IPS-18a (cell line): ENCODE measurements around the gene MYO5C.

Source experiments
- H3K27ac ChIP-seq: one replicate; pipeline ENCODE4 v1.5.1; 2013; ENCODE audit warnings: low read length
- H3K27me3 ChIP-seq: one replicate; pipeline ENCODE4 v1.6.1; 2013; ENCODE audit warnings: mild to moderate bottlenecking, low read length; ENCODE audit not compliant: control insufficient read depth, insufficient read depth
- H3K36me3 ChIP-seq: one replicate; pipeline ENCODE4 v1.6.1; 2013; ENCODE audit warnings: low read depth, low read length; ENCODE audit not compliant: control insufficient read depth
- H3K4me1 ChIP-seq: one replicate; pipeline ENCODE4 v1.6.1; 2013; ENCODE audit warnings: low read depth, low read length; ENCODE audit not compliant: control insufficient read depth
- H3K4me3 ChIP-seq: one replicate; pipeline ENCODE4 v1.5.1; 2013; ENCODE audit warnings: low read length
- H3K9ac ChIP-seq: one replicate; pipeline ENCODE4 v1.6.1; 2013; ENCODE audit warnings: mild to moderate bottlenecking, low read length, moderate library complexity
- H3K9me3 ChIP-seq: one replicate; pipeline ENCODE4 v1.6.1; 2013; ENCODE audit warnings: low read depth, low read length; ENCODE audit not compliant: control insufficient read depth

Gene MYO5C

DNA sequence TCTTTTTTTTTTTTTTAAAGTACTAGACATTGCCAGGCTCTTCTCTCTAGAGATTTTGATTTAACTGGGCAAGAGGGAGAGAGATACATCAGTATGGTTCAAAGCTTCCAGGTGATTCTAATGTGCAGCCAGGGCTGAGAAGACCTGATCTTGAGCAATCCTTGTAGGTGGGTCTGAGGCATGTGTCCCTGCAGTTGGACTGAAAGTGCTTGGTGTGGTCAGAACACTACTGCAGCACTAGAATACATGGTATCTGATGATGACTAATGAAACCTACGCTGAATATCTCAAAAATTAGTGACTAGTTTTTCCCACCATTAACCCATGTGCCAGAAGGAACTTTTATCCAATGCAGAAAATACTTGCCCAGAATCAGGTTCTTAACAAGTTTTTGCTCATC, 34.4 kb upstream of the MYO5C start:
- Histone ChIP-seq H3K27ac (no peak overlapping the region), H3K9ac (no peak overlapping the region)

GRCh38 chr15:52329150-52329549, 33.5 kb upstream of the MYO5C start:
- peaks cover 3% of the 10 kb centered on the region for H3K4me1 ChIP-seq
- H3K9me3 ChIP-seq, result no peaks in the 10 kb centered on the region
- H3K27me3 ChIP-seq, result no peaks in the 10 kb centered on the region
- H3K9ac ChIP-seq, result no peak overlapping the region
- H3K27ac ChIP-seq, result no peak overlapping the region
- H3K36me3 ChIP-seq, result no peaks in the 10 kb centered on the region
- no peak overlapping the region for H3K4me3 ChIP-seq

More for the DNA sequence above, 34.4 kb upstream of the MYO5C start:
- Histone ChIP-seq H3K27me3 (no peaks in the 10 kb centered on the region), H3K36me3 (no peaks in the 10 kb centered on the region), H3K9me3 (no peaks in the 10 kb centered on the region), H3K4me3 (no peak overlapping the region), H3K4me1 (peaks cover 3% of the 10 kb centered on the region)

DNA sequence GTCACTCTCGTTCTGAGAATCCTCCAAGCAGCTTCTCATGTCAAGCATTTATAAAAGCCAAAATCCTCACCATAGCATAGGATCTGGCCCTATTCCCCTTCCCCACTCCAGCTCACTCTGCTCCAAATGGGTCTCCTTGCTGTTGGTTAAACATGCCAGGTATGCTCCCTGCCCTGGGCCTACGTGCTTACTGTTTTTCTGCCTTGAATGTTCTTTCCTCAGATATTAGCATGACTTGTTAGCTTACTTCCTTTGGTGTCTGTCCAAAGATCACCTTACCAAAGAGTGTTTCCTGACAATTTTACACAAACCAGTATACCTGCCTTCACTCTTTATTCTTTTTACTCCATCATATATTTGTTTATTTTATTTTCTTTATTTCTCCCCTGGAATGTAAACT, 33.1 kb upstream of the MYO5C start:
- H3K27me3 ChIP-seq, result no peaks in the 10 kb centered on the region
- H3K9me3 ChIP-seq, result no peaks in the 10 kb centered on the region
- H3K9ac ChIP-seq, result no peak overlapping the region
- no peak overlapping the region for H3K4me3 ChIP-seq
- H3K27ac ChIP-seq, result no peak overlapping the region
- no peaks in the 10 kb centered on the region for H3K36me3 ChIP-seq
- peaks cover 3% of the 10 kb centered on the region for H3K4me1 ChIP-seq

DNA sequence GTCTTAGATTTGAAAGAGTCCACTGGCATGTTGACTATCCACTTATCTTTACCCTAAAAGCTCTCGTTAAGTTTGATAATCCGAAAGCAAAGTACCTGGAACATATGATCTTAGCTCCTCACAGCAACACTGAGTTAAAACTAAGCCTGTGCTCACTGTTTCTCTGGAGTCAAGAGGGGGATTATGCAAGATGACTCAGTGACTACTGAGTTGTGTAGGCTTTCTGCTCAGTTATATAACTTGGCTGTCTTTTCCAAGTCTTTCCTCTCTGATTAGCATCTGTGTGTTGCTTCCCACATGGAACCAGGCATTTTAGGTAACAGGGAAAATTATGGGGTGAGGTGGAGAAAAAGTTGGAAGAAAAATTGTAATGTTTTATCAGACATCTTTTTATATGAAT, 31.2 kb upstream of the MYO5C start:
- no peaks in the 10 kb centered on the region for H3K36me3 ChIP-seq
- H3K4me1 ChIP-seq, result peaks cover 3% of the 10 kb centered on the region
- H3K27me3 ChIP-seq, result no peaks in the 10 kb centered on the region
- no peak overlapping the region for H3K4me3 ChIP-seq
- no peak overlapping the region for H3K9ac ChIP-seq
- no peaks in the 10 kb centered on the region for H3K9me3 ChIP-seq
- H3K27ac ChIP-seq, result no peak overlapping the region

GRCh38 chr15:52324109-52324508, 28.5 kb upstream of the MYO5C start:
- no peak overlapping the region for H3K27ac ChIP-seq
- H3K4me1 ChIP-seq, result no peaks in the 10 kb centered on the region
- H3K9me3 ChIP-seq, result no peaks in the 10 kb centered on the region
- H3K27me3 ChIP-seq, result no peaks in the 10 kb centered on the region
- H3K4me3 ChIP-seq, result no peak overlapping the region
- no peak overlapping the region for H3K9ac ChIP-seq
- H3K36me3 ChIP-seq, result no peaks in the 10 kb centered on the region

- H3K9ac ChIP-seq, result no peak overlapping the region
- no peak overlapping the region for H3K4me3 ChIP-seq
- H3K4me1 ChIP-seq, result no peaks in the 10 kb centered on the region
- peaks cover 4% of the 10 kb centered on the region for H3K36me3 ChIP-seq
- H3K27me3 ChIP-seq, result no peaks in the 10 kb centered on the region
- no peaks in the 10 kb centered on the region for H3K9me3 ChIP-seq
- no peak overlapping the region for H3K27ac ChIP-seq
Measured at GRCh38 chr15:52318729-52319500, 23.3 kb upstream of the MYO5C start.

DNA sequence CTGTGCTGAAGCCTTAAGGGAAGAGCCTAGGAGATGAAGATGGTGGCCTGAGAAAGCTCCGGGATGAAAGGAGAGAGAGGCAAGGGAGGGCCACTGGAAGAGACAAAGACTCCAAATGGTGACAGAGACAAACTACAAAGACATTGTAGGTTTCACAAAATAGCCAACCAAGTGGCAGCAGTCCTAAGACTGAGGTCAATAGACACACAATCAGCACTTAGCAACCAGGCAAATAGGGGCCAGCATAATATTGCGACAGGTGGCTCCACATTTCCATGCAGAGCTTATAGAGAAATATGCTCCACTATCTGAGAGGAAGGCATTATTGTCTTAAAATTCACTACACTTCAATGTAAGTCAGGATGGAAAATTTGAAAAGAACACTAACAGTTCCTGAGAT, 22.1 kb upstream of the MYO5C start:
- H3K4me3 ChIP-seq, result no peak overlapping the region
- H3K9me3 ChIP-seq, result no peaks in the 10 kb centered on the region
- H3K4me1 ChIP-seq, result no peaks in the 10 kb centered on the region
- H3K27me3 ChIP-seq, result no peaks in the 10 kb centered on the region
- peaks cover 4% of the 10 kb centered on the region for H3K36me3 ChIP-seq
- no peak overlapping the region for H3K9ac ChIP-seq
- H3K27ac ChIP-seq, result no peak overlapping the region

DNA sequence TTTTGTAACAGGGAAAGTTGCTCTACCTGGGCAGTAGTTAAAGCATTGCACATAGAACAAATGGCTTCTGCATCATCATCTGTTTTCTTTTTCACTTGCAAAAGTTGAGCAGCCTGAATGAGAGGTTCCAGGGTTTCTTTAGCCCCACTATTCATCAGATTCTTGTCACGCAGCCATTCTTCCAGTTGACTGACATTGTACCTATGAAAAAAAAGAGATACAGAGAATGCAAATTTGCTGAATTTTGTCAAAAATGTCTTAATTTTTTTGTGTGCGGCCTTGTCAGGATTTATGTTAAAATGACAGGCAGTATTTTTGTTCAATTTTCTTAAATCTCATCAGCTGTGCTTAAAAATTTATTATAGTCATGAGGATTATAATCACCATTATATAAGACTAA, 21.4 kb upstream of the MYO5C start:
- H3K36me3 ChIP-seq, result peaks cover 4% of the 10 kb centered on the region

DNA sequence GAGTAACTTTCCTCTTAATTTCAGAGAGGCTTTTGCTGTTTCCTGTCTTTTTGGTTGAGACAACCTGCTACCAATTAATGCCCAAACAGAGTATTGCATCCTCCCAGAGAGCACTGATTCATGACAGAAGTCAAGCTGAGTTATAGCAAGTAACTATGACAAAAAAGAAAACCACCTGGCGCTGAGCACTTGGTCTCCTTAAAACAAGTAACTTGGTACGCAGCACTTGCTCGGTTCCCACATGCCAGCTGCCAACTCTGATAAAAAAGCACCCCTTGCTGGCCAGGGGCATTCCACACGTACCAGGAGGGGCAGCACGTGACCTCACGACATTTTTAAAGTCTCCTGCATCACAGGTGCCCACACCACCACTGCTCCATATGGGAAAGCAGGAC, 13.5 kb upstream of the MYO5C start:
- Histone ChIP-seq H3K9me3 (no peaks in the 10 kb centered on the region), H3K9ac (no peak overlapping the region)

More for the DNA sequence above, 21.4 kb upstream of the MYO5C start:
- H3K4me3 ChIP-seq, result no peak overlapping the region
- H3K27me3 ChIP-seq, result no peaks in the 10 kb centered on the region
- H3K9me3 ChIP-seq, result no peaks in the 10 kb centered on the region
- H3K9ac ChIP-seq, result no peak overlapping the region
- H3K4me1 ChIP-seq, result no peaks in the 10 kb centered on the region
- no peak overlapping the region for H3K27ac ChIP-seq

DNA sequence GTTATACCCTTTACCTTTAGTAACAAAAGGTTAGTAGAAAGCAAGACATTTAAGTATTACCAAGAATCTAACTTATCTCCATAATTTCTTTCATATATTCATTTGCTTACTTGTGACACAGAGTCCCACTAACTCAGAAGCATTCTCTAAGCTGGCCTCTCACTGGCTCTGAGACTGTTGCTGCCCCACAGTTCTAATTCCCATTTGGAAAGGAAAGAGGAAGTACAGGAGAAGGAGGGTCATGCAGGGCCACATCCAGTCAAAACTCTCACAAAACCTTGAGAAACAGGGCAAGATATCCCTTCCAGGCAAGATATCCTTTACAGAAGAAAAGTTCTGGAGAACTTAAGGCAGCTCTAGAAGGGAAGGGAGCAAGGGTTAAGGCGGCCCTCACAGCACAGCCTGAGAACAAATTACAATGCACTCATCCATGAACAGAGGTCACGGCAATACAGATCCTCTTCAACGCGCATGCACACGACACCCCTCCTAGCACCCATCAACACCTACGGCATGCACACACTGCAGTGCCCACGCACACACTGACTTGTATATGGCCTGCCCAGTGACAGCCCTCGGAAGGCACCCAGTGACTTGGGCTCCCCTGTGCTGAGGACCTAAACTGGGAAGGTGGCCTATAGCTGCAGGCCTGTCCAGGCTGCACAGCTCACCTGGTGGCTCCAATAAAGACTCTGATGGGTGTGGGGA, 13.0 kb upstream of the MYO5C start:
- Histone ChIP-seq H3K4me1 (no peaks in the 10 kb centered on the region), H3K9ac (no peak overlapping the region), H3K27ac (no peak overlapping the region), H3K27me3 (no peaks in the 10 kb centered on the region), H3K4me3 (no peak overlapping the region), H3K9me3 (no peaks in the 10 kb centered on the region), H3K36me3 (no peaks in the 10 kb centered on the region)

More for the DNA sequence above, 13.5 kb upstream of the MYO5C start:
- Histone ChIP-seq H3K27me3 (no peaks in the 10 kb centered on the region), H3K4me3 (no peak overlapping the region), H3K4me1 (no peaks in the 10 kb centered on the region), H3K27ac (no peak overlapping the region), H3K36me3 (no peaks in the 10 kb centered on the region)

DNA sequence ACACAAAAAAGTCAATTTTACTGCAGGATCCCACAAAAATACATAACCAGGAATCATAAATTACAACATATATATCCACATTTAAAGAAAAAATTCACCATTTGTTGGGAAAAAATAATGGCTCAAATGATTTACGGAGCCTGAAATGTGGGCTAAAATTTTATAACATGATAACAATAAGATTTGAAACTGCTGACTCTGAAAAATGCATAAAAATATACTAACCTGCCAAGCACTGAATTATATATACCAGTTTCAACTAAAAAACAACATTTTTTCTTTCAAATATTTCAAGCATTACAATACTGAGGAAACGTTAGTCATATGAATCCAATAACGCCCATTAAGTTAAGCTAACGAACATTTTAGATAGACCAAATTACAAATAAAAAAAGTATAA, 12.2 kb upstream of the MYO5C start:
- H3K4me3 ChIP-seq, result no peak overlapping the region
- H3K9ac ChIP-seq, result no peak overlapping the region
- H3K4me1 ChIP-seq, result no peaks in the 10 kb centered on the region
- H3K27me3 ChIP-seq, result no peaks in the 10 kb centered on the region
- H3K36me3 ChIP-seq, result no peaks in the 10 kb centered on the region
- no peaks in the 10 kb centered on the region for H3K9me3 ChIP-seq
- no peak overlapping the region for H3K27ac ChIP-seq

GRCh38 chr15:52306270-52306669, 10.7 kb upstream of the MYO5C start:
- Histone ChIP-seq H3K4me3 (no peak overlapping the region), H3K9me3 (no peaks in the 10 kb centered on the region), H3K4me1 (no peaks in the 10 kb centered on the region), H3K36me3 (no peaks in the 10 kb centered on the region), H3K9ac (no peak overlapping the region), H3K27me3 (no peaks in the 10 kb centered on the region), H3K27ac (no peak overlapping the region)
